Activated CD8-positive, alpha-beta memory T cell treated with anti-CD3 and anti-CD28 coated beads for 4 hours (primary cell): ENCODE measurements around the gene ETS2.

ENCODE experiments used
- DNase-seq, 2 donors: peaks; one replicate each; pipeline ENCODE4 v3.0.0-alpha.2; 2020; ENCODE audit warnings: low read depth in 2 of 2

Gene ETS2

DNA sequence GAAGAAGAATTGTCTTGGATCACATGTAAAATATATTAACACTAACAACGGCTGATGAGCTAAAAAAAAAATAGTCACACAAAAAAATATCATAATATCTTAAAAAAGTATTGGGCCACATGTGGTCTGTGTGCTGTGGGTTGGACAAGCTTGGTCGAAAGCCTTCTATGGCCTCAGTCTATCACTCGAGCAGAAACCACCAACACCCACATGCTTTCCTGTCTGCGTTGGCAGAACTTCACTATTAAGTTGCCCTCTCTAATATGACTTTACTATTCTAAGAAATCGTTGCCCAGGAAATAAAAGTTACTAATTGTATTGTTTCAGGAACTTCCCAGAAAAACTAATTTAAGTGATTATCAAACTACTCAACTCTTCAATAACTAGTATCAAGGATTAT lies 28.2 kb upstream of the ETS2 start:
- no peak for DNase-seq

DNA sequence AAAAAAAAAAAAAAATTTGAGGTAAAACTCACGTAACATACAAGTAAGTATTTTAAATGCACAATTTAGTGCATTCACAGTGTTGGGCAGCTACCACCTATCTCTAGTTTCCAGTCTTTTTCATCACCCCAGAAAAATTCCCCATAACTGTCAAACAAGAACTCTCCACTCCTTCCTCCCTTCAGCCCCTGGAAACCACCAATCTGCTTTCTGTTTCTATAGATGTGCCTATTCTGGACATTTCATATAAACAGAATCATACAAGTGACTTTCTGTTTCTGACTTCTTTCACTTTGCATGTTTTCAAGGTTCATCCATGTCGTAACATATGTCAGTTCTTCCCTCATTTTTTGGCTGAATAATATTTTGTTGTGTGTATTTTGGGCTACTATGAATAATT lies 24.9 kb upstream of the ETS2 start:
- no peak for DNase-seq

DNA sequence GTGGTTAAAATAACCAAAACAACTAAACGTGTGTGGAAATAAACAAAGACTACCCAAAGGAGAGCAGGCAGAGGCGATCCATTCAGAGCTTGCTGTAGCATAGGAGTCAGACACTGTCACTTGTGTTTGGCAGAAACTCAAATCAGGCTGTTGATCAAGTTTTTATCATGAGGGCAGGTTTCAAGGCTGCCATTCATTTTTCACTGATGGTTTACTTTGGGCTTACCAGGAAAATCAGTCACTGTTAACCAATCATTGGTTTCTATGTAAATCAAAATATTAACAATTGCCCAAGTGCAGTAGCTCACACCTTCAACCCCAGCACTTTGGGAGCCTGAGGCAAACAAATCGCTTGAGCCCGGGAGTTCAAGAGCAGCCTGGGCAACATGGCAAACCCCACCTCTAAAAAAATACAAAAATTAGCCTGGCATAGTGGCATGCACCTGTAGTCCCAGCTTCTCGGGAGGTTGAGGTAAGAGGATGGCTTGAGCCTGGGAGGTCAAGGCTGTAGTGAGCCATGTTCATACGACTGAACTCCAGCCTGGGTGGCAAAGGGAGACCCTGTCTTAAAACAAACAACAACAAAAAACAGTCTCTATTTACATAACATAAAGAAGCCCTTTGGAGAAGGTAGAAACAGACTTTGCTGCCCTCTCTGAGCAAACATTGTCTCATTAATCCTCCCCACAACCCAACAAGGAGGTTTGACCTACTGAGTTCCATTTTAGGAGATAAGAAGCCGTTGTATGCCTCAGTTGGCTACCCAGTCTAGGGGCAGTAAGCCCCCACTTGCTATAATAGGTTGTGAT lies 21.1 kb upstream of the ETS2 start:
- no peak for DNase-seq

DNA sequence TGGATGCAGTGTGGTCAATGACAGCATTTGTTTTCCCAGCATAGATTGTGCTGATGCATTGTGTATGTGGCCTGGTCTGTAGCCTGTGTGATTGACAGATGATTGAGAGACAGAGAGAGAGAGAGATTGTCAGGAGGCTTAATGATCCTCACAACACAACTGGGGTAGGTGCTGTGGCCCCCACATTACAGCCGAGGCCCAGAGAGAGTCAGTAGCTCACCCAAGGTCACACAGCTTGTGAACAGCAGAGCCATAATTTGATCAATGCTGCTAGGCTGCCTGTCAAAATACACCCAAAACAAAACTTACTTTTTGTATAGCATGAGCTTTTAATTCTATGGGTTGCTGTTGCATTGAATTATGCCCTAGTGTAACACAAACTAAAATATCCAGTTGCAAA lies 20.2 kb upstream of the ETS2 start:
- no peak for DNase-seq

DNA sequence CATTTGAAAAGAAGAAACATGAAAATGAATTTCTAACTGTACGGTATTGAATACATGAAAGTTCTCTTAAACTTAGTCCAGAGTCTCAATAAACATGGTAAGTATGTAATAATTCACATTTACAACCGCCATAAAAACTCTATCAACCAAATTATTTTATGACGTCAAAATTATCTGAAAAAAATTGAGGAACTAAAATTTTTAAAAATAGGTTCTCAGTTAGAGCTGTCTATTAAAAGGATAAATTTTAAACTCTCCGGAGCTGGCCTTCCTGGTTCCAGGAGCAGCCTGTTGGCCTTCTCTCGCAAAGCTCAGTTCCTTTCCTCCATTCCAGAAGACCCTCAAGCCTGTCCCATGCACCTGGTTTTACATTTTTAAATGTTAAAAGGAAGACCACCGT lies 18.7 kb upstream of the ETS2 start:
- DNase-seq = no peak

DNA sequence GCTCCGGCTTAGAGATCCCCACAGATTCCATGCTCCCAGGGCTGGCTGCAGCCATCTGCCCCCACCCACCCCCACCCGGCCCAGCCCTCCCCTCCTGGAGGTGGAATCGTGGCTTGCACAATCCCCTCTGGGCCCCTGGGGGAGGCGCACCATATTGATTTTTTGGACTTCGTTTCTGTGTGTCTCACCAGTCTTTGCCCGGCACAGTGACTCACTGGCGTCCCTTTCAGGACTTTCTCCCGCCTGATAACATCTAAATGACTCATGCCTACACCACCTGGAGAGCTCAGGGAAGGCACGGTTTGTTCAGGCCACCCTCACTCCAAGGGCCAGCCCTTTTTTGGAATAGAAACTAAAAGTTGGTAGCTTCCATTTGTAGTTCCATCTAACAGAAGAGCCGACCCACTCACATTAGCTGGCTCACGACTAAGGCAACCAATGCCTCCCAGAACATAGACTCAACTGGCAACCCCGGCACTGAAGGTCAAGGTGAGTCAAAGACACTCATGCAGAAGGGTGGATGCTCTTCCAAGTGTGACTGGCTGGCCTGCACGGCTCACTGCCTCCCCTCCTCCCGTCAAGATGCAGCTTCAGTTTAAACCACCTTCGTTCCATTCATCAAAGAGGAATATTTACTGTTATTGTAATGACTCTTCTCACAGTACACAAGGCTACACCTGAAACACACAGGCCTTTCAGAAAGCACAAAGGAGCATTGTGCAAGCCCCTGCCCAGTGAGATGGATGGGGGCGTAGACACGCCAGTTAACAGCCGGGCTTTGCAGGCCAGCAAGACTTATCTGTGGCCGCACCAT lies 18.1 kb upstream of the ETS2 start:
- DNase-seq = no peak

DNA sequence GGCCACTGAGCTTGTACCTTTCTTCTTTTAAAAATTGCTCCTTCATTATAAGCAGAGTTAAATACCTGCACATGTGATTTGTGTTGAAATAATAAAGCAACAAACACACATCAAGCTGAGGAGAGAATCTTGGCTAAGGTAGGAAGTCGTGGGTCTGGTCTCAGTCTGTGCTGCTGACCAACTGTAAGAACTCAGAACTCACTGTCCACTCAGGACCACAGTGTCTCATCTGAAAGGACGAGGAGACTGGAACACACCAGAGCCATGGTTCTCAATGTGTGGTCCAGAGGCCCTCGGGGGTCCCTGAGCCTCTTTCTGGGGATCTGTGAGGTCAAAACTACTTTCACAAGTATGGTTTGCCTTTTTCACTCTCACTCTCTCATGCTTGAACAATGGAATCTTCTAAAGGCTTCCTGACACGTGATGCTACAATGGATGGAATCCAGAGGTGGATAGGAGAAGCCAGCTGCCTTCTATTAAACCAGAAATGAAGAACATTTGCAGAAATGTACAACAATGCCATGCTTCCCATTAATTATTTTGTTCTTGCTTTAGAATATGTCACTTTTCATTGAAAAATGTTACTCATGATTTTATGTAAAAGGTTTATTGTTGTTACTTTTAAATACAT lies 17.3 kb upstream of the ETS2 start:
- DNase-seq = no peak

DNA sequence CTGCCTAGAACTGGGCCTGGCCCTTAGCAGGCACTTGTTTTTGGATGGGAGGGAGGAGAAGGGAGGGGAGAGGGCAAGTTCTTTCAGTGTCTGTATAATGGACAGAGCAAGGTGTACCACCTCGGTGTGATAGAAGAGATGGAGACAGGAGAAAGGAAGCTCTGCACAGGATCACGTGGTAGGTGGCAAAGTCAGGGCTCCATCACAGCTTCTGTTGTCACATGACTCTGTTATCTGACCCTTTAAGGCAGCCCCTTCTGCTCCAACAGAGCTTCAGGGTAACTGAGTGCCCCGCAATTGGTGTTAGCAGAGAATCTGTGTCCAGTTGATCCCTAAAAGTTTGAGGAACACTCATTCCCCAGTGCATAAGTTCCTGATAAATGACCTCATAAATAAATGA lies 16.5 kb upstream of the ETS2 start:
- DNase-seq = no peak

DNA sequence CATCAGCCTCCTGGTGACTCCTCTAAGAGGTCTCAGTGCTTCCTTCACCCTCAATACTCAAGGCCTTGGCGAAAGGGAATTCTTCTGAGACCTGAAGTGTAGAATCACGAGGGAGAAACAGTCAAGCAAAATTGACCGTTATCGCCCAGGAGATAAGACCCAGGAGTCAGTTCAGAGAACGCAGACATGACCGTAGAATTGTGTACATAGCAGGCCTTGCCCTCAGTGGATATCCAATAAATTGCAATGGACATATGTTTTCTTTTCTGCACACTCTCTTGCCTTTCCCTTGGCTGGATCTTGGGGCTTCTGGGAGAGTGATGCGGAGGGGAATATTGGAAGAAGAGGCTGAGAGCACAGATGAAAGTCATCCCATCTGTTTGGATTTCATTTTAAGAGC lies 15.7 kb upstream of the ETS2 start:
- DNase-seq = no peak

DNA sequence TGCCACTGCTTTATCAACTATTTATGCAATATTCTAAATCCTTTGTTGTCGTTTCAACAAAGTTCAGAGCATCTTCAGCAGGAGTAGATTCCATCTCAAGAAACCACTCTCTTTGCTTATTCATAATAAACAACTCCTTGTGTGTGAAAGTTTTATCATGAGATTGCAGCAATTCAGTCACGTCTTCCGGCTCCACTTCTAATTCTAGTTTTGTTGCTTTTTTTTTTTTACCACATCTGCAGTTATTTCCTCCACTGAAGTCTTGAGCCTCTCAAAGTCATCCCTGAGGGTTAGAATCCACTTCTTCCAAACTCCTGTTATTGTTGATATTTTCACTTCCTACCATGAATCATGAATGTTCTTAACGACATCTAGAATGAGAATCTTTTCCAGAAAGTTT lies 14.8 kb upstream of the ETS2 start:
- no peak for DNase-seq

DNA sequence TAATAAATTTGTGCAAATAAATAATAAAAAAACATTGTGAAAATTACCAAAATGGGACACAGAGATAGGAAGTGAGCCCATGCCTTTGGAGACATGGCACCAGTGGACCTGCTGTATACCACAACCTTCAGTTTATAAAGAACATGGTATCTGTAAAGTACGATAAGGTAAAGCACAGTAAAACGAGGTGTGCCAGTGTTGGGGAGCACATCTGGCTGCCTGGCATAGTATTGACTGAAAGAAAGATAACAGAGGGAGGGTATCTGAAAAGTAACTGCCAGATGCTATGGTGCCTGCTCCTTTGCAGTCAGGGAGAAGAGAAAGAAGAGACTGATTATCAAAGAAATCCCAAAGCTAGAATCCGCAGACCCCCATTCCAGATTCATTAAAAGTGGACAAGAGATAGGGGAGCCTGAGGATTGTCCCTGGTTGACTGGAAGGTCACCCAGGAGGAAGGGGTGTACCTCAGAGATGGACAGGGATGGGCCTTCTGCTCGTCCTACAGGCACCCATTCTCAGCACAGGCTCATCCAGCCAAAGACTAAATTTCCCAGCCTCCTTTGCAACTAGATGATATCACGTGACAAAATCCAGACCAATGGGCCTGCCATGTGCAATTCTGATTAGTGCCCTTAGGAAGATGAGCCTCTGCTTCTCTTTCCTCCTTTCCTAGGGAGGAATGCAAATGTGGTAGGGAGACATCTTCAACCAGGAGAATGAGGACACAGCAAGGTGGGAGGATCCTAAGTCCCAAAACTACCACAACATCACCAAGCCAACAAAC lies 12.9 kb upstream of the ETS2 start:
- DNase-seq = no peak

DNA sequence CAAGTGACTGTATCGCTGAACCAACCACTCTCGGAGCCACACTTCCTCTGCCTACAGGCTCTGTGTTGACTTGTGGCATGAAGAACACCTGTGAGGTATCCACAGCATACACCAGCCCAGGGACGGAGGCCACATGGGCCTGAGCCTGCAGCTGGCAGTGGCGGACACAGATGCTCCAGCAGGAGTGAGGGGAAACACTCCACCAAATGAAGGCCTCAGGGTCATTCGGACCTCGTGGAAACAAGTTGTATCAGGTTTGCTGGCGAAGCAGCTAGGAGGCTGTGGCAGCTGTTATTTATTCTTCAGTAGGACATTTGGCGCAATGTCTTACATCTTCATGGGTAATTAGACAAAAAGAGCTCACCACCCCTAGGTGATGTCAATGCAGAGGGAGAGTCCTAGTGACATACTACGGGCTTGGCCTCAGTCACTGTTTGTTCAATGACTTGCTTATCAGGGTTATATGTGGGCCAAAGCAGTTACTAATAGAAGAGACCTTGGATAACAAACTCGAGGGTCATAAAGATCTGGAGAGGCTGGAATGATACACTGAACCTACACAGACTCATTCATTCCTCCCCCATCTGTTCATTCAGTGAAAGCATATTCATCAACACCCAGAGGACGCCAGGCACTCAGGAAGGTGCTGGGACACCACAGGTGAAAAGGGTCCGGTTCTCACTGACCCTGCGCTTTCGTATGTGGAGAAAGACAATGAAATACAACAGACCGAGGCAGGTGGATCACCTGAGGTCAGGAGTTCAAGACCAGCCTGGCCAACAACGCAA lies 11.6 kb upstream of the ETS2 start:
- no peak for DNase-seq

DNA sequence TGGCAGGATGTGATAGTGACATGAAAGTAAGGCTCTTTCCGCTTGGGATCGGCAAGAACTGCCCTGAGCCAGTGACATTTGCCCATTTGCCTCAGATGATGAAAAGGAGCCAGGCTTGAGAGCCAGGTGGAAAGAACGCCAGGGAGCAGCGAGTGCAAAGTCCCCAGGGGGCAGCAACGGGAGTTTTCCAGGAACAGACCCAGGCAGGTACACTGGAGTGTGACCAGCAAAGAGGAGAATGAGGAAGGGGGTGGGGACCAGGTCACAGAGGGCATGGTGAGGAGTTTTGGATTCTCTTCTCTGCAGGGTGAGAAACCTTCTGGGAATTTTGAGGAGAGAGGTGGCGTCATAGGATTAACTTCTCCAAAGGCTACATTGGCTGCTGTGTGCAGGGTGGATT lies 10.8 kb upstream of the ETS2 start:
- no peak for DNase-seq

DNA sequence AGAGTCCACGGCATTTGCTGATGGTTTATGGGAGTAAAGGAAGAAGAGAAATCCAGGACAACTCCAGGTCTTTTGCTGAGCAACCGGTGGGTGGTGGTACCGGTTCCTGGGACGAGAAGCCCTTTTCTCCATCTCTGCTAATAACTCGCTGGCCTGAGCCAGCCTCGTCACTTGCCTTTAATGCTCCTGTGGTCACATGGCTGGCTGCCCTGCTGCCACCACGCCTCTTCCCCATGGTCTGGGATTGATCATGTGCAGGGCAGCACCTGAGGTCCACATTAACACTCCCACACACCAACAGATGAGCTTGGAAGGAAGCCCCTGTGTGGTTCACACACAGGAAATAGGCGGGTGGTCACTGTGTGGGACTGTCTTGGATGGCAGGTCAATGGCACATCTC lies 10.3 kb upstream of the ETS2 start:
- no peak for DNase-seq

DNA sequence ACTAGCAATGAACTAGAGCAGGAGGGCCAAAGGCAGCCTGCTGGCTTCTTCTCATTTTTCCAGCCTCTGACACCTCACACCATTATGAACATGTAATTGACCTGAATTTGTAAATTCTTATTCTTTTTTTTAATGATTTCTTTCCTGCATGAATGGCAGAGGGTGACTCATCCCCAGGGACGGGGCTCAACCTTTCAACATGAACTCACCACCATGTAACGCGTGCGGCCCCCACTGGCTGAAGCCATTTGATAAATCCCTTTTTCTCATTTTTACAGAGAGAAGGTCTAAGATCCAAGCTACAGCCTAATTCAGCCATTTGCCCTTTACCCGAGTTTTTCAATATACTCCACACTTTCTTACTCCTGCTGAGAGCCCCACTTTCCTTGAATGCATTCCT lies 9.3 kb upstream of the ETS2 start:
- no peak for DNase-seq

DNA sequence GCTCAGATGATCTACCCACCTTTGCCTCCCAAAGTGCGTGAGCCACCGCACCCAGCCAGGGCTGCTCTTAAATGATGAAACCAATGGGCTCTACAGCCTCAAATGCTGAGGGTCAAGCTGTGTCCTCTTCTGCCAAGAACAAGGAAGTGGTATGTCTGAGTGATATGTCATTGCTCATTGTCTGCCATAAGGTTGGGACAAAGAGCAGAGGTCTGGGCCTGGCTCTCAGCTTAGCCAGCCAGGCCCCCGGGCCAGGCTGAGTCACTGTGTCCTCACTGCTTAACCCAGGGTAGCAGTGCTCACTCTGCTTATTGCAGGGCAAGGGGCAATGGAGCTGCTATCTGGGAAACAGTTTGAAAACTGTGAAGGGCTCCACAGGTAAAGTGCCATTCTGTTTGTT lies 8.3 kb upstream of the ETS2 start:
- DNase-seq = no peak

DNA sequence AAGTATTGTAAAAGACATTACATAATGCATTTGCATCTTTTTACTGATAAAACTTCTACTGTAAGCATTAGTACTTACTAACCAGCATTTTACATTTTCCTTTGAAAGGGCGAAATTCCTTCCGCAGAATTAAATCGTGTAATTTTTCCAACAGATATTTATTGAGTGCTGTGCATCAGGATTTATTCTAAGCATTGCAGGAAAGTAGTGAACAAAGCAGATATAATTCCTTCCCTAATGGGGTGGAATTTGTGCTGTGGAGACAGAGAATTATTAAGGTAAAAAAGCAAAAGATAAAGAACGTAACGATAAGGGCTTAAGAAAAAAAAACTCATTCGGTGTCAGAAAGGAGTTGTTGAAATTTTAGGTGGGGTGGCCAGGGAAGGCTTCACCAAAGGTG lies 7.6 kb upstream of the ETS2 start:
- DNase-seq = no peak

DNA sequence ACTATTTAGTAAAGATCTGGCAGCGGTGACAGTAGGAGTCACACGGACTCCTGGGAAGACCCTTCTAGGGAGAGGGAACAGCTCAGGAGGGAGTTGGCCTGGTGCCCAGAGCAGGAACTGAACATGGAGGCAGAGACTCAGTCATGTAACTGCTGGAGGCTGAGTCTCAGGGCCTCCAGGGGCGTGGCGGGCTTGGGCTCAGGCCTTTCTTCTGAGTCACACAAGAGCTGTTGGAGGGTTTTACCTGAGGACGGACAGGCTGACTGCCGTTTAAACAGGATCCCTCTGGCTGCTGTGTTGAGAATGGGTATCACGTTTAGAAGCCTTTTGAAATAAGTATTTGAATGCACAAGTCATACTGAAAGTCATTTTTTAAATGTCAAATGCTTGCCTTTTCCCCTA lies 7.2 kb upstream of the ETS2 start:
- no peak for DNase-seq

DNA sequence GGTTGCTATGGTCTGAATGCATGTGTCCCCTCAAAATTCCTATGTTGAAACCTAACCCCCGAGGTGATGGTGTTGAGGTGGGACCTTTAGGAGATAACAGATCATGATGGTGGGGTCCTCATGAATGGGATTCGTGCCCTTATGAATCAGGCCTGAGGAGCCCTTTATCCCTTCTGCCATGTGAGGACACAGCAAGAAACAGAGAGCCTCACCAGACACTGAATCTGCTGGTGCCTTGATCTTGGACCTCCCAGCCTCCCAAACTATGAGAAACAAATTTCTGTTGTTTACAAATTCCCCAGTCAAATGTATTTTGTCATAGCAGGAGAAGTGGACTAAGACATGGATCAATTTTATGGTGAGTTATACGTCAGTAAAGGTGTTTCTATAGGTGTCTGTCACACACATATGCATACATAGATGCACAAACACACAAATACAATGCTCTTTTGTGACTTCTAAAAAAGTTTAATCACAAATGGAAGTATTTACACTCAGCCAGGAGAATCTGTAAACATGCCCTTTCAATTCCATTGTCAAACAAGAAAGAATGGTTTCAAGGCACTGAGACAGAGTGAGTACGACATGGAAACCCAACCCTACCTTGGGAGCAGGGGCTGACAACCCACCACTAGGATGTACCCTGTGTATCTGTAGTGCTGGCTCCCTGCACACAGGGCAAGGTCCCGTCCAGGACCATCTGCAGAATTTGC lies 5.5 kb upstream of the ETS2 start:
- no peak for DNase-seq

DNA sequence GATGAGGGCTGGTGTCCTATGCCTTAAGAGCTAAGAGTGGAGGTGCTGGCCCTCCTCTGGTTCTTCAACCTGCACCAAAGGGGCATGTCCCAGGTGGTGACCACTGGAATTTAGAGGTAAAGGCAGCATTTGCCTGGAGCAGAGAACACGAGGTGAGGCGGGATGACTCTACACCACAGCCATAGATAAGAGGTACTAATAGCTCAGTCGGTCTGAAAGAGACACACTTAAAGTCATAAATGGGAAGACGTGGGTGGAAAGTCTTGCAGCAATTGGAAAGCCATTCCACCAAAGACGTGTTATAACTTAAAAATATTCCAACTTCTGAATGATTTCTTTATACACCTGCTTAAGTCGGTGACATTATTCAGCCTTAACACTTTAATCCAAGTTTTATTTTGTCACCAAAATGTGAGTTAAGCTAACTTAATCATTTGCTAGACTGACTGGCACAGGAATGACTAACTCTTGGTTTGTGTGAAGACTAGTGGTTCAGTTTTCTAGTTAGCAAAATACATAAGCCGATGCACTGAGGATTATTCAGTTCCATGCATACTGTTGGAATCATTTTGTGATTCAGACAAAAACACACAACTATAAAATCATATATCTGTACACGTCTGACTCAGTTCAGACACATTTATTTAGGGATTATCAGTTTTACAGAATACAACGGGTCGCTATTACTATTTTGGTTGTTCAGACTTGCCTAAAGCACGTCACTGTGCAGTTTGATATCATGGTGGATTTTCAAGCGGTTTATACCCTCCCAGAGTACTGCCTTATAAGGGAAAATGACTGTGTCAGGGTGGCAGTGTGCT lies 4.6 kb upstream of the ETS2 start:
- no peak for DNase-seq
